ENCODE measurements around the gene PMM2. TPM values are rescaled to one million over a fixed set of nuclear protein-coding genes. Genes with fewer than 3 reads are reported as not detected.

Gene PMM2
- polyA plus RNA-seq, 1 donor (not counting 4 experiments of a cell fraction or from before 2014, with no cell fraction given) = 38.6 TPM

GRCh38 chr16:8861563-8862308 is 64.1 kb downstream of the PMM2 start:
- Histone ChIP-seq H3K27me3 (ENCODE audit: control insufficient read depth, extremely low read depth, insufficient read depth, low read length) (no peaks in the 10 kb centered on the region), H3K27ac (ENCODE audit: control insufficient read depth, insufficient read depth, low read length) (no peak overlapping the region), H4K20me1 (ENCODE audit: control insufficient read depth, extremely low read depth, insufficient read depth, low read length) (peaks cover 29% of the 10 kb centered on the region), H3K4me1 (ENCODE audit: control insufficient read depth, extremely low read depth, insufficient read depth, low read length) (peaks cover 27% of the 10 kb centered on the region), H3K36me3 (ENCODE audit: control insufficient read depth in 2 of 2, extremely low read depth in 1 of 2, insufficient read depth in 2 of 2, low read length in 2 of 2) (peaks cover 8 to 13% of the 10 kb centered on the region in 2 experiments), H3K4me2 (ENCODE audit: control insufficient read depth, extremely low read depth, insufficient read depth, low read depth, low read length) (no peak overlapping the region), H3K79me2 (ENCODE audit: control insufficient read depth, insufficient read depth, low read length) (peaks cover 81% of the 10 kb centered on the region), H3K4me3 (ENCODE audit: control insufficient read depth in 2 of 3, extremely low read depth in 1 of 3, insufficient read depth in 2 of 3, low read depth in 1 of 3, low read length in 3 of 3) (no peak overlapping the region), H3K9me3 (ENCODE audit: control insufficient read depth, low read depth, low read length) (no peaks in the 10 kb centered on the region), H2AFZ (ENCODE audit: control insufficient read depth, low read length) (no peak overlapping the region), H3K9me1 (ENCODE audit: control insufficient read depth, extremely low read depth, insufficient read depth, low read length) (peaks cover 9% of the 10 kb centered on the region), H3K9ac (ENCODE audit: control insufficient read depth, extremely low read depth, insufficient read depth, low read length) (no peak overlapping the region)
- DNase-seq (ENCODE audit: low read depth, low spot score) = no peak
- FAIRE-seq = no peak
- dilution Hi-C loops (cut with MboI; ENCODE audit: extremely low pct_ligation_motif_present, low sequenced_read_pairs) = no loop called here
- TF ChIP-seq EZH2 (IDR thresholded peaks at IDR 0.05; ENCODE audit: low read length) = no peak
- TF ChIP-seq, protein P1, sequence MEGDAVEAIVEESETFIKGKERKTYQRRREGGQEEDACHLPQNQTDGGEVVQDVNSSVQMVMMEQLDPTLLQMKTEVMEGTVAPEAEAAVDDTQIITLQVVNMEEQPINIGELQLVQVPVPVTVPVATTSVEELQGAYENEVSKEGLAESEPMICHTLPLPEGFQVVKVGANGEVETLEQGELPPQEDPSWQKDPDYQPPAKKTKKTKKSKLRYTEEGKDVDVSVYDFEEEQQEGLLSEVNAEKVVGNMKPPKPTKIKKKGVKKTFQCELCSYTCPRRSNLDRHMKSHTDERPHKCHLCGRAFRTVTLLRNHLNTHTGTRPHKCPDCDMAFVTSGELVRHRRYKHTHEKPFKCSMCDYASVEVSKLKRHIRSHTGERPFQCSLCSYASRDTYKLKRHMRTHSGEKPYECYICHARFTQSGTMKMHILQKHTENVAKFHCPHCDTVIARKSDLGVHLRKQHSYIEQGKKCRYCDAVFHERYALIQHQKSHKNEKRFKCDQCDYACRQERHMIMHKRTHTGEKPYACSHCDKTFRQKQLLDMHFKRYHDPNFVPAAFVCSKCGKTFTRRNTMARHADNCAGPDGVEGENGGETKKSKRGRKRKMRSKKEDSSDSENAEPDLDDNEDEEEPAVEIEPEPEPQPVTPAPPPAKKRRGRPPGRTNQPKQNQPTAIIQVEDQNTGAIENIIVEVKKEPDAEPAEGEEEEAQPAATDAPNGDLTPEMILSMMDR (optimal IDR thresholded peaks at IDR 0.05 in 1 of 3, IDR thresholded peaks at IDR 0.05 in 1 of 3, conservative IDR thresholded peaks at IDR 0.05 in 1 of 3; ENCODE audit: extremely low read depth in 1 of 3, insufficient read depth in 2 of 3, low read length in 3 of 3) = no peak

- H3K27ac ChIP-seq (ENCODE audit: control insufficient read depth, insufficient read depth, low read length) = no peak overlapping the region
- H3K9ac ChIP-seq (ENCODE audit: control insufficient read depth, extremely low read depth, insufficient read depth, low read length) = no peak overlapping the region
- H3K4me2 ChIP-seq (ENCODE audit: control insufficient read depth, extremely low read depth, insufficient read depth, low read depth, low read length) = no peak overlapping the region
- no peaks in the 10 kb centered on the region for H3K27me3 ChIP-seq (ENCODE audit: control insufficient read depth, extremely low read depth, insufficient read depth, low read length)
- H3K4me1 ChIP-seq (ENCODE audit: control insufficient read depth, extremely low read depth, insufficient read depth, low read length) = peaks cover 33% of the 10 kb centered on the region
- H3K4me3 ChIP-seq (ENCODE audit: control insufficient read depth in 2 of 3, extremely low read depth in 1 of 3, insufficient read depth in 2 of 3, low read depth in 1 of 3, low read length in 3 of 3) = no peak overlapping the region
- no peak overlapping the region for H2AFZ ChIP-seq (ENCODE audit: control insufficient read depth, low read length)
- peaks cover 6 to 13% of the 10 kb centered on the region in 2 experiments for H3K36me3 ChIP-seq (ENCODE audit: control insufficient read depth in 2 of 2, extremely low read depth in 1 of 2, insufficient read depth in 2 of 2, low read length in 2 of 2)
- H3K79me2 ChIP-seq (ENCODE audit: control insufficient read depth, insufficient read depth, low read length) = peaks cover 89% of the 10 kb centered on the region
- no peak for FAIRE-seq
- peaks cover 9% of the 10 kb centered on the region for H3K9me1 ChIP-seq (ENCODE audit: control insufficient read depth, extremely low read depth, insufficient read depth, low read length)
- dilution Hi-C loops (cut with MboI; ENCODE audit: extremely low pct_ligation_motif_present, low sequenced_read_pairs) = no loop called here
- TF ChIP-seq, protein P1 (optimal IDR thresholded peaks at IDR 0.05 in 1 of 3, IDR thresholded peaks at IDR 0.05 in 1 of 3, conservative IDR thresholded peaks at IDR 0.05 in 1 of 3; ENCODE audit: extremely low read depth in 1 of 3, insufficient read depth in 2 of 3, low read length in 3 of 3) = no peak
- no peak for TF ChIP-seq EZH2 (IDR thresholded peaks at IDR 0.05; ENCODE audit: low read length)
- H3K9me3 ChIP-seq (ENCODE audit: control insufficient read depth, low read depth, low read length) = no peaks in the 10 kb centered on the region
- peaks cover 29% of the 10 kb centered on the region for H4K20me1 ChIP-seq (ENCODE audit: control insufficient read depth, extremely low read depth, insufficient read depth, low read length)
- DNase-seq (ENCODE audit: low read depth, low spot score) = no peak
Observed at GRCh38 chr16:8862309-8863130, 64.9 kb downstream of the PMM2 start.

Data from keratinocyte (primary cell).